Peyer's patch (tissue), 4 donors: ENCODE data around the gene C1QTNF9. TPM values are rescaled to one million over a fixed set of nuclear protein-coding genes. Genes with fewer than 3 reads are reported as not detected.
A peak's percentile ranks its signal among the peaks of the same experiment; 100 is the strongest.

Experiments
- DNase-seq, 3 donors: peaks; one replicate each; pipeline ENCODE4 v3.0.0-alpha.2; 2017 to 2019
- H3K27ac ChIP-seq, 4 donors: fragments of 200-600 bp; sonication (generic); one replicate each; pipeline ENCODE4 v1.5.1; 2016 to 2019
- H3K27me3 ChIP-seq, 2 donors: fragments of 200-600 bp; sonication (generic); one replicate each; pipeline ENCODE4 v1.5.1; 2019
- H3K36me3 ChIP-seq, 3 donors: fragments of 200-600 bp; sonication (generic); one replicate each; pipeline ENCODE4 v1.5.1; 2016 to 2019
- H3K4me1 ChIP-seq, 4 donors: fragments of 200-600 bp; sonication (generic); one replicate each; pipeline ENCODE4 v1.5.1; 2016 to 2019
- H3K4me3 ChIP-seq, 4 donors: fragments of 200-600 bp; sonication (generic); 1 replicate in 3 of 4; 2 replicates in 1 of 4; pipeline ENCODE4 v1.5.1; 2016 to 2019; ENCODE audit warnings: mild to moderate bottlenecking in 1 of 4
- H3K9me3 ChIP-seq, 4 donors: fragments of 200-600 bp; sonication (generic); one replicate each; pipeline ENCODE4 v1.5.1; 2016 to 2019; ENCODE audit warnings: mild to moderate bottlenecking in 1 of 4
- CTCF ChIP-seq, 6 experiments: fragments of 450-650 bp in 4 of 6; fragments of 200-600 bp in 2 of 6; sonication (generic) in 1 of 6; IDR thresholded peaks; one replicate each; pipeline ENCODE4 v1.5.1; 2017 to 2019; ENCODE audit warnings: antibody characterized with exemption in 6 of 6, mild to moderate bottlenecking in 3 of 6, moderate library complexity in 1 of 6
- POLR2A ChIP-seq, 2 donors: fragments of 450-650 bp; IDR thresholded peaks; one replicate each; pipeline ENCODE4 v1.5.1; 2017; ENCODE audit warnings: antibody characterized with exemption in 2 of 2, mild to moderate bottlenecking in 2 of 2, moderate library complexity in 2 of 2
- total RNA-seq, 4 donors: library from RNA; depleted of rRNA; stranded (reverse); fragments of >200 nt; gene quantifications; one replicate each; pipeline ENCODE4 v1.1.0, GENCODE V29; 2016

C1QTNF9 gene
- total RNA-seq, 4 donors from 2014 or later, result 0.40 TPM; not detected in 3

- no peak for TF ChIP-seq CTCF (IDR thresholded peaks at IDR 0.05)
- no peak for TF ChIP-seq POLR2A (IDR thresholded peaks at IDR 0.05)
- Histone ChIP-seq H3K9me3 (no peaks in the 10 kb centered on the region), H3K36me3 (no peaks in the 10 kb centered on the region), H3K27ac (peak overlapping the region; percentile 81 to 96 (median 92)), H3K27me3 (no peaks in the 10 kb centered on the region), H3K4me3 (peak overlapping the region; percentile 31 to 48 (median 40)), H3K4me1 (peaks cover 6 to 43% (median 21%) of the 10 kb centered on the region in 4 donors)
- DNase-seq, result peak in 1 of 3 donors; percentile 67
Observed at GRCh38 chr13:24272452-24273161, 36.8 kb upstream of the C1QTNF9 start.

- H3K4me3 ChIP-seq, result no peak overlapping the region
- H3K9me3 ChIP-seq, result no peaks in the 10 kb centered on the region
- DNase-seq, result no peak
- peaks cover 6 to 39% (median 21%) of the 10 kb centered on the region in 4 donors for H3K4me1 ChIP-seq
- no peaks in the 10 kb centered on the region for H3K27me3 ChIP-seq
- no peak for TF ChIP-seq POLR2A (IDR thresholded peaks at IDR 0.05)
- TF ChIP-seq CTCF (IDR thresholded peaks at IDR 0.05), result no peak
- peak overlapping the region; percentile 32 to 75 (median 60) for H3K27ac ChIP-seq
- H3K36me3 ChIP-seq, result no peaks in the 10 kb centered on the region
Observed at GRCh38 chr13:24273926-24274325, 35.5 kb upstream of the C1QTNF9 start.

GRCh38 chr13:24274452-24275021 lies 34.8 kb upstream of the C1QTNF9 start:
- Histone ChIP-seq H3K36me3 (no peaks in the 10 kb centered on the region), H3K4me3 (no peak overlapping the region), H3K27ac (peak overlapping the region; percentile 32 to 75 (median 60)), H3K9me3 (no peaks in the 10 kb centered on the region), H3K4me1 (peaks cover 6 to 39% (median 21%) of the 10 kb centered on the region in 4 donors), H3K27me3 (no peaks in the 10 kb centered on the region)
- DNase-seq, result peak in 2 of 3 donors; percentile 84 to 87
- TF ChIP-seq POLR2A (IDR thresholded peaks at IDR 0.05) (no peak), CTCF (IDR thresholded peaks at IDR 0.05) (no peak)

- no peaks in the 10 kb centered on the region for H3K9me3 ChIP-seq
- peak overlapping the region; percentile 32 to 75 (median 60) for H3K27ac ChIP-seq
- DNase-seq, result no peak
- TF ChIP-seq POLR2A (IDR thresholded peaks at IDR 0.05) (no peak), CTCF (IDR thresholded peaks at IDR 0.05) (no peak)
- peaks cover 6 to 36% (median 21%) of the 10 kb centered on the region in 4 donors for H3K4me1 ChIP-seq
- no peaks in the 10 kb centered on the region for H3K36me3 ChIP-seq
- no peaks in the 10 kb centered on the region for H3K27me3 ChIP-seq
- H3K4me3 ChIP-seq, result no peak overlapping the region
Observed at GRCh38 chr13:24275041-24275440, 34.3 kb upstream of the C1QTNF9 start.

GRCh38 chr13:24276306-24276705 lies 33.1 kb upstream of the C1QTNF9 start:
- Histone ChIP-seq H3K4me1 (peaks cover 6 to 33% (median 17%) of the 10 kb centered on the region in 4 donors), H3K27ac (no peak overlapping the region)
- TF ChIP-seq POLR2A (IDR thresholded peaks at IDR 0.05) (no peak), CTCF (IDR thresholded peaks at IDR 0.05) (no peak)

More at GRCh38 chr13:24276306-24276705, 33.1 kb upstream of the C1QTNF9 start:
- Histone ChIP-seq H3K36me3 (peaks cover 0 to 10% (median 0%) of the 10 kb centered on the region in 3 donors), H3K4me3 (no peak overlapping the region), H3K9me3 (no peaks in the 10 kb centered on the region), H3K27me3 (no peaks in the 10 kb centered on the region)
- no peak for DNase-seq
